Trophoblast cell (in vitro differentiated cells and primary cell): ENCODE results near the gene MCRIP2.
"Not testable (repeated sequence)": the region's sequence is repeated elsewhere in the genome, so short reads cannot be mapped to it uniquely, and the experiment has no call there.

Experiments used
- DNase-seq, 2 donors: peaks; one replicate each; pipeline ENCODE4 v3.0.0-alpha.2; 2016
- H2AFZ ChIP-seq: 2 replicates; pipeline ENCODE4 v1.6.1; 2013; ENCODE audit warnings: low read length, moderate library complexity, mild to moderate bottlenecking; ENCODE audit not compliant: insufficient read depth, poor library complexity
- H2AK5ac ChIP-seq: 2 replicates; pipeline ENCODE4 v1.6.1; 2013; ENCODE audit warnings: mild to moderate bottlenecking, low read length
- H2BK120ac ChIP-seq: 2 replicates; pipeline ENCODE4 v1.6.1; 2013; ENCODE audit warnings: low read length, mild to moderate bottlenecking, moderate library complexity; ENCODE audit not compliant: insufficient read depth, poor library complexity
- H2BK12ac ChIP-seq: 2 replicates; pipeline ENCODE4 v1.6.1; 2013; ENCODE audit warnings: mild to moderate bottlenecking, low read length, moderate library complexity
- H2BK5ac ChIP-seq: 2 replicates; pipeline ENCODE4 v1.6.1; 2013; ENCODE audit warnings: low read length, low read depth, moderate library complexity, mild to moderate bottlenecking; ENCODE audit not compliant: poor library complexity
- H3K14ac ChIP-seq: 2 replicates; pipeline ENCODE4 v1.6.1; 2013; ENCODE audit warnings: mild to moderate bottlenecking, low read length
- H3K18ac ChIP-seq: 2 replicates; pipeline ENCODE4 v1.6.1; 2013; ENCODE audit warnings: mild to moderate bottlenecking, low read length
- H3K23ac ChIP-seq: 2 replicates; pipeline ENCODE4 v1.6.1; 2013; ENCODE audit warnings: low read length
- H3K27ac ChIP-seq: 2 replicates; pipeline ENCODE4 v1.5.1; 2013; ENCODE audit warnings: low read depth, mild to moderate bottlenecking, inconsistent platforms, low read length, moderate library complexity
- H3K27me3 ChIP-seq: 2 replicates; pipeline ENCODE4 v1.6.1; 2013; ENCODE audit warnings: inconsistent platforms, mild to moderate bottlenecking, low read length, moderate library complexity; ENCODE audit not compliant: insufficient read depth
- H3K36me3 ChIP-seq, 2 experiments: 1 replicate in 1 of 2; 2 replicates in 1 of 2; pipeline ENCODE4 v1.6.1; 2013; ENCODE audit warnings: low read length in 2 of 2, mild to moderate bottlenecking in 2 of 2, moderate library complexity in 1 of 2; ENCODE audit not compliant: insufficient read depth in 2 of 2, control insufficient read depth in 1 of 2
- H3K4ac ChIP-seq: 2 replicates; pipeline ENCODE4 v1.6.1; 2013; ENCODE audit warnings: low read depth, mild to moderate bottlenecking, low read length, moderate library complexity
- H3K4me1 ChIP-seq, 2 experiments: 1 replicate in 1 of 2; 2 replicates in 1 of 2; pipeline ENCODE4 v1.6.1; 2013; ENCODE audit warnings: low read length in 2 of 2, mild to moderate bottlenecking in 2 of 2, moderate library complexity in 1 of 2; ENCODE audit not compliant: insufficient read depth in 2 of 2, control insufficient read depth in 1 of 2
- H3K4me2 ChIP-seq: 2 replicates; pipeline ENCODE4 v1.6.1; 2013; ENCODE audit warnings: inconsistent platforms, mild to moderate bottlenecking, low read length, moderate library complexity
- H3K4me3 ChIP-seq: 2 replicates; pipeline ENCODE4 v1.5.1; 2013; ENCODE audit warnings: mild to moderate bottlenecking, low read depth, low read length, inconsistent platforms
- H3K79me1 ChIP-seq: one replicate; pipeline ENCODE4 v1.6.1; 2013; ENCODE audit warnings: low read length
- H3K79me2 ChIP-seq: 2 replicates; pipeline ENCODE4 v1.6.1; 2013; ENCODE audit warnings: low read length, mild to moderate bottlenecking; ENCODE audit not compliant: control insufficient read depth, insufficient read depth, poor library complexity
- H3K9ac ChIP-seq: 2 replicates; pipeline ENCODE4 v1.6.1; 2013; ENCODE audit warnings: mild to moderate bottlenecking, low read length
- H3K9me3 ChIP-seq: 2 replicates; pipeline ENCODE4 v1.6.1; 2013; ENCODE audit warnings: low read depth, mild to moderate bottlenecking, control low read depth, inconsistent platforms, low read length; ENCODE audit not compliant: insufficient read depth
- H4K12ac ChIP-seq: 2 replicates; pipeline ENCODE4 v1.6.1; 2013; ENCODE audit warnings: low read depth, mild to moderate bottlenecking, low read length, moderate library complexity
- H4K8ac ChIP-seq: 2 replicates; pipeline ENCODE4 v1.6.1; 2013; ENCODE audit warnings: low read depth, mild to moderate bottlenecking, low read length, moderate library complexity
- H4K91ac ChIP-seq: one replicate; pipeline ENCODE4 v1.6.1; 2013; ENCODE audit warnings: low read depth, mild to moderate bottlenecking, low read length, moderate library complexity
- WGBS: extraction: QIAGEN DNeasy Blood & Tissue Kit; methylation state at CpG from one replicate; pipeline ENCODE4 v1.1.7; 2013; ENCODE audit warnings: missing lambda C conversion rate; ENCODE audit not compliant: insufficient read length, insufficient coverage; ENCODE audit errors: extremely low coverage; 5-methylcytosine and 5-hydroxymethylcytosine counted together

MCRIP2 gene

GRCh38 chr16:597655-598054 lies 44.0 kb upstream of the MCRIP2 start:
- not testable (repeated sequence) for H3K79me1 ChIP-seq, H3K79me2 ChIP-seq, H3K27ac ChIP-seq, H3K18ac ChIP-seq, H4K91ac ChIP-seq, H2BK12ac ChIP-seq, H2AK5ac ChIP-seq, H3K9ac ChIP-seq, DNase-seq, H4K8ac ChIP-seq, H3K23ac ChIP-seq, H3K4ac ChIP-seq, H3K27me3 ChIP-seq, H3K4me3 ChIP-seq, H2BK120ac ChIP-seq, H2BK5ac ChIP-seq, H2AFZ ChIP-seq, H3K14ac ChIP-seq, H4K12ac ChIP-seq, H3K4me2 ChIP-seq, H3K9me3 ChIP-seq
- H3K4me1 ChIP-seq: peaks cover 9 to 16% of the 10 kb centered on the region in 2 experiments
- peaks cover 22 to 31% of the 10 kb centered on the region in 2 experiments for H3K36me3 ChIP-seq
- WGBS: no CpG with 5 or more reads among the region's 7 CpGs

- Histone ChIP-seq H2BK12ac (no peak overlapping the region), H3K79me1 (peaks cover 2% of the 10 kb centered on the region), H3K79me2 (no peaks in the 10 kb centered on the region), H4K8ac (no peak overlapping the region), H3K4ac (no peak overlapping the region), H3K14ac (no peak overlapping the region), H2AFZ (no peak overlapping the region), H2AK5ac (no peak overlapping the region), H4K91ac (no peak overlapping the region), H3K36me3 (peaks cover 19 to 26% of the 10 kb centered on the region in 2 experiments), H3K23ac (no peak overlapping the region), H3K4me1 (peaks cover 0 to 2% of the 10 kb centered on the region in 2 experiments), H3K27ac (no peak overlapping the region), H4K12ac (no peak overlapping the region), H3K4me2 (no peak overlapping the region), H2BK120ac (no peak overlapping the region), H2BK5ac (no peak overlapping the region), H3K9ac (no peak overlapping the region), H3K18ac (peak overlapping the region; percentile 49), H3K9me3 (peaks cover 8% of the 10 kb centered on the region), H3K4me3 (no peak overlapping the region), H3K27me3 (no peaks in the 10 kb centered on the region)
- no CpG with 5 or more reads among the region's 43 CpGs for WGBS
- DNase-seq: peak in 1 of 2 donors; percentile 1
Measured at GRCh38 chr16:598823-599739, 42.5 kb upstream of the MCRIP2 start.

GRCh38 chr16:600781-601180 lies 40.8 kb upstream of the MCRIP2 start:
- Histone ChIP-seq H2BK5ac (no peak overlapping the region), H3K9me3 (peaks cover 10% of the 10 kb centered on the region), H2BK12ac (no peak overlapping the region), H2BK120ac (no peak overlapping the region), H4K8ac (no peak overlapping the region), H3K14ac (no peak overlapping the region), H3K4ac (no peak overlapping the region), H3K4me1 (no peaks in the 10 kb centered on the region), H2AK5ac (no peak overlapping the region), H2AFZ (no peak overlapping the region), H3K18ac (no peak overlapping the region), H4K91ac (no peak overlapping the region), H3K79me1 (no peaks in the 10 kb centered on the region), H3K79me2 (no peaks in the 10 kb centered on the region), H3K9ac (no peak overlapping the region), H3K23ac (no peak overlapping the region), H4K12ac (no peak overlapping the region), H3K4me3 (no peak overlapping the region), H3K36me3 (peaks cover 17 to 26% of the 10 kb centered on the region in 2 experiments), H3K27me3 (no peaks in the 10 kb centered on the region), H3K4me2 (no peak overlapping the region), H3K27ac (no peak overlapping the region)
- DNase-seq: no peak
- no CpG with 5 or more reads among the region's 7 CpGs for WGBS

GRCh38 chr16:603933-604332 lies 37.7 kb upstream of the MCRIP2 start:
- H3K4me3 ChIP-seq: no peak overlapping the region
- no peak overlapping the region for H3K27ac ChIP-seq
- H2AFZ ChIP-seq: no peak overlapping the region
- DNase-seq: no peak
- no peak overlapping the region for H3K4me2 ChIP-seq
- no peak overlapping the region for H3K18ac ChIP-seq
- H2BK120ac ChIP-seq: no peak overlapping the region
- no peak overlapping the region for H3K4ac ChIP-seq
- H4K91ac ChIP-seq: no peak overlapping the region
- no peak overlapping the region for H3K23ac ChIP-seq
- H4K8ac ChIP-seq: no peak overlapping the region
- H3K14ac ChIP-seq: no peak overlapping the region
- no peaks in the 10 kb centered on the region for H3K27me3 ChIP-seq
- H3K4me1 ChIP-seq: no peaks in the 10 kb centered on the region
- no CpG with 5 or more reads among the region's 5 CpGs for WGBS
- no peak overlapping the region for H4K12ac ChIP-seq
- H3K9me3 ChIP-seq: peaks cover 14% of the 10 kb centered on the region
- no peak overlapping the region for H2BK5ac ChIP-seq
- H2AK5ac ChIP-seq: no peak overlapping the region
- H3K9ac ChIP-seq: no peak overlapping the region
- no peaks in the 10 kb centered on the region for H3K79me2 ChIP-seq
- peaks cover 6 to 9% of the 10 kb centered on the region in 2 experiments for H3K36me3 ChIP-seq
- no peaks in the 10 kb centered on the region for H3K79me1 ChIP-seq
- H2BK12ac ChIP-seq: no peak overlapping the region
